Medulla oblongata (tissue), 1 donor: Measurements from ENCODE around the gene FDX1.

ENCODE experiments used
- DNase-seq: peaks from one replicate; pipeline ENCODE4 v3.0.0-alpha.2; 2015; ENCODE audit errors: extremely low spot score

FDX1 gene

GRCh38 chr11:110508786-110509185 lies 79.0 kb downstream of the FDX1 start:
- no peak for DNase-seq

GRCh38 chr11:110509472-110509871 lies 79.7 kb downstream of the FDX1 start:
- no peak for DNase-seq

GRCh38 chr11:110512026-110512425 lies 82.3 kb downstream of the FDX1 start:
- DNase-seq, result no peak

- no peak for DNase-seq
Measured at GRCh38 chr11:110513259-110513801, 83.6 kb downstream of the FDX1 start.

GRCh38 chr11:110513846-110514437 lies 84.2 kb downstream of the FDX1 start:
- DNase-seq, result no peak
